Esophagus squamous epithelium (tissue), 5 donors: Measurements from ENCODE around the gene CSTPP1. TPM values are rescaled to one million over a fixed set of nuclear protein-coding genes. Genes with fewer than 3 reads are reported as not detected.
A peak's percentile ranks its signal among the peaks of the same experiment; 100 is the strongest.

Source experiments
- DNase-seq: peaks from one replicate; lab custom pipeline; 2025; lab: John Stamatoyannopoulos, UW
- H3K27ac ChIP-seq, 4 donors: fragments of 200-600 bp; sonication (generic); one replicate each; pipeline ENCODE4 v1.5.1; 2016 to 2019; ENCODE audit warnings: mild to moderate bottlenecking in 1 of 4
- H3K27me3 ChIP-seq, 4 donors: fragments of 200-600 bp; sonication (generic); 1 replicate in 3 of 4; 2 replicates in 1 of 4; pipeline versions ENCODE4 v1.5.1 to v1.6.0; 2017 to 2021; ENCODE audit warnings: antibody characterized with exemption in 1 of 4
- H3K36me3 ChIP-seq, 3 donors: fragments of 200-600 bp; sonication (generic); one replicate each; pipeline ENCODE4 v1.5.1; 2016 to 2019
- H3K4me1 ChIP-seq, 3 donors: fragments of 200-600 bp; sonication (generic); one replicate each; pipeline ENCODE4 v1.5.1; 2017 to 2019
- H3K4me3 ChIP-seq, 4 donors: fragments of 200-600 bp; sonication (generic); 1 replicate in 3 of 4; 2 replicates in 1 of 4; pipeline ENCODE4 v1.5.1; 2016 to 2019; ENCODE audit warnings: mild to moderate bottlenecking in 2 of 4, moderate library complexity in 1 of 4
- H3K9me3 ChIP-seq, 3 donors: fragments of 200-600 bp; sonication (generic); one replicate each; pipeline ENCODE4 v1.5.1; 2016 to 2019
- CTCF ChIP-seq, 6 experiments: fragments of 450-650 bp in 4 of 6; fragments of 200-600 bp in 2 of 6; sonication (generic) in 2 of 6; IDR thresholded peaks; one replicate each; pipeline ENCODE4 v1.5.1; 2016 to 2019; ENCODE audit warnings: antibody characterized with exemption in 6 of 6, mild to moderate bottlenecking in 4 of 6, moderate library complexity in 4 of 6
- POLR2A ChIP-seq, 4 donors: fragments of 450-650 bp; IDR thresholded peaks; one replicate each; pipeline ENCODE4 v1.6.1; 2017; ENCODE audit warnings: antibody characterized with exemption in 4 of 4, mild to moderate bottlenecking in 4 of 4, moderate library complexity in 3 of 4
- WGBS, 2 donors: methylation state at CpG; one replicate each; pipeline ENCODE4 v1.1.5; 2018; 5-methylcytosine and 5-hydroxymethylcytosine counted together
- intact Hi-C: fragments of 100-400 bp; cut with DNase I; formaldehyde crosslinking; loops from one replicate; pipeline ENCODE4 v1.15.0; 2022
- total RNA-seq, 4 donors: library from RNA; depleted of rRNA; stranded (reverse); fragments of >200 nt; gene quantifications; one replicate each; pipeline ENCODE4 v1.1.0, GENCODE V29; 2016
- donor health status: DM: yes; HTN: yes; CAD: no.

Gene CSTPP1
- total RNA-seq, 4 donors from 2014 or later, result 9.4 to 19.6 (median 16.4) TPM

GRCh38 chr11:47177846-47178245 is 241.3 kb downstream of the CSTPP1 start:
- Histone ChIP-seq H3K9me3 (no peaks in the 10 kb centered on the region), H3K27me3 (no peaks in the 10 kb centered on the region), H3K4me1 (peaks cover 26 to 54% (median 28%) of the 10 kb centered on the region in 3 donors), H3K36me3 (peaks cover 8 to 79% (median 13%) of the 10 kb centered on the region in 3 donors), H3K27ac (peak overlapping the region; percentile 94 to 100 (median 99)), H3K4me3 (peak overlapping the region in 2 of 4 donors; percentile 83 to 95)
- WGBS, 2 donors, result no CpG with 5 or more reads among the region's 6 CpGs
- no peak for DNase-seq
- intact Hi-C loops, result loop anchor here (5.0 to 10.0 kb wide), 2 partner anchors 79 to 177 kb away; partner anchors contain the start of genes MYBPC3 and NR1H3
- no peak for TF ChIP-seq POLR2A (IDR thresholded peaks at IDR 0.05)
- TF ChIP-seq CTCF (IDR thresholded peaks at IDR 0.05), result no peak

GRCh38 chr11:47178316-47178715 is 241.8 kb downstream of the CSTPP1 start:
- peaks cover 21 to 54% (median 24%) of the 10 kb centered on the region in 3 donors for H3K4me1 ChIP-seq
- 91% methylated on average over 6 of the region's 11 CpGs; no CpG with 5 or more reads in 1 of the 2 donors for WGBS, 2 donors
- H3K4me3 ChIP-seq, result no peak overlapping the region
- intact Hi-C loops, result loop anchor here (5.0 to 10.0 kb wide), 2 partner anchors 79 to 176 kb away; partner anchors contain the start of genes MYBPC3 and NR1H3
- H3K9me3 ChIP-seq, result no peaks in the 10 kb centered on the region
- H3K27ac ChIP-seq, result peak overlapping the region; percentile 94 to 100 (median 99)
- no peak for DNase-seq
- no peak for TF ChIP-seq CTCF (IDR thresholded peaks at IDR 0.05)
- TF ChIP-seq POLR2A (IDR thresholded peaks at IDR 0.05), result no peak
- peaks cover 8 to 79% (median 8%) of the 10 kb centered on the region in 3 donors for H3K36me3 ChIP-seq
- H3K27me3 ChIP-seq, result no peaks in the 10 kb centered on the region

GRCh38 chr11:47178737-47179654 is 242.4 kb downstream of the CSTPP1 start:
- Histone ChIP-seq H3K27ac (peak overlapping the region in 3 of 4 donors; percentile 98 to 100 (median 100)), H3K9me3 (no peaks in the 10 kb centered on the region), H3K4me1 (peaks cover 19 to 54% (median 20%) of the 10 kb centered on the region in 3 donors), H3K27me3 (no peaks in the 10 kb centered on the region), H3K4me3 (no peak overlapping the region), H3K36me3 (peaks cover 5 to 75% (median 8%) of the 10 kb centered on the region in 3 donors)
- intact Hi-C loops, result loop anchor here (5.0 to 10.0 kb wide), 2 partner anchors 78 to 176 kb away; partner anchors contain the start of genes MYBPC3 and NR1H3
- TF ChIP-seq CTCF (IDR thresholded peaks at IDR 0.05) (no peak), POLR2A (IDR thresholded peaks at IDR 0.05) (no peak)
- DNase-seq, result no peak
- 87 to 91% methylated on average over 5 to 13 of the region's 23 CpGs for WGBS, 2 donors

GRCh38 chr11:47179655-47179991 is 243.1 kb downstream of the CSTPP1 start:
- TF ChIP-seq CTCF (IDR thresholded peaks at IDR 0.05) (peak in 5 of 6 experiments; percentile 27 to 61 (median 31)), POLR2A (IDR thresholded peaks at IDR 0.05) (no peak)
- Histone ChIP-seq H3K9me3 (no peaks in the 10 kb centered on the region), H3K27ac (no peak overlapping the region), H3K36me3 (peaks cover 5 to 71% (median 8%) of the 10 kb centered on the region in 3 donors), H3K27me3 (peaks cover 0 to 2% (median 0%) of the 10 kb centered on the region in 4 donors), H3K4me3 (no peak overlapping the region), H3K4me1 (peaks cover 26 to 56% (median 26%) of the 10 kb centered on the region in 3 donors)
- WGBS, 2 donors, result 89 to 100% methylated on average over 1 of the region's 1 CpG
- intact Hi-C loops, result loop anchor here (5.0 to 10.0 kb wide), 2 partner anchors 78 to 175 kb away; partner anchors contain the start of genes MYBPC3 and NR1H3
- DNase-seq, result no peak
